ENCODE results near the gene BPIFB6.
"Not testable (repeated sequence)": the region's sequence is repeated elsewhere in the genome, so short reads cannot be mapped to it uniquely, and the experiment has no call there.

The BPIFB6 gene

DNA sequence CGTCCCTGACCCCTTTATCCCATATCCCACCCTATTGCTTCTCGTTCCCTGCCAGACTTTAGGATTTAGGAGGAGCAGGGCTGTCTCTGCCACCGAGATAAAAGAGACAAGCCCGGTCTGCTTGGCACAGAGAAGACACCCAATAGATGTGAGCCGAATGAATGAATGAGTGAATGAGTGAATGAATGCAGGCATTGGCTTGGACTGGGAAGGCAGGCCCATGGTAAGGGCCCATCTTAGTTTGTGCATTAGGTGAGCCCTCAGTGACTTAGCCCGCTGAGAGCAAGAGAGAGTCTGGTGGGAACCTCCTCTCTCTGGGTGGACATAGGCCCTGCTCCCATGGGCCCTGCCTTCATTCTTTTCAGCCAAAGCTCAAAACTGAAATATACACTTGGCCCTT, 879 bp upstream of the BPIFB6 start:
- DNase-seq (ENCODE audit: low read depth) = no peak

DNA sequence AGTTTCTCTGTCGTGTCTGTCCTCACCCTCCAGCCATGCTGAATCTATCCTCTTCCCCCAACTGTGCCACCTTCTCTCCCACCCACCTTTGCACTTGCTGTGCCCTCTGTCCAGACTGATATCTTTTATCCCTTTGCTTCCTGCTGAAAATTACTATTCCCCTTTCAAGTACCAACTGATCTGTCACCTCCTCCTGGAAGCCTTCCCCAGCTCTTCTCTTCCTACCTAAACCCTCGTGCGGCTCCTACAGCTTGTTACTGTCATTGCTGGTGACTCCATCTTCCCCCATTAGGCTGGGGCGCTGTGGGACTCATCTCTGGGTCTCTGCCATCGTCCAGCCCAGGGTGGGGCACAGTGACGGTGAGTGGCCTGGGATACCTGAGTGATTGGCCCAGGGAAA, 1.1 kb downstream of the BPIFB6 start:
- DNase-seq (ENCODE audit: low read depth) = no peak

DNA sequence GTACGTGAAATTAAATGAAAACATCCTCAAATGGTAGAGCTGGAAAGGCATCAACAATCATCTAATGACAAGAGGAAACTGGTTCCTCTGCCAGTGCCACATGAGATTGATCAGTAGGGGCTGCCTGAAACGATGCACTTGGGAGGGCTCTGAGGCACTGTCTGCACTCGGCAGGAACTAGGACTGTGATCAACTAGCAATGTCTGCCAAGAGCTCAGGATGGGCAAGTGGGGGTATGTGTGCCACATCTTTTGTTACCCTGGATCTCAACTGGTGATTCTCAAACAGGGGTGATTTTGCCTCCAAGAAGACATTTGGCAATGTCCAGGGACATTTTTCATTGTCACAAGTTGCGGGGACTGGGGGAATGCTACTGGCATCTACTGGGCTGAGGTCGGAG, 1.9 kb downstream of the BPIFB6 start:
- no peak for DNase-seq (ENCODE audit: low read depth)

DNA sequence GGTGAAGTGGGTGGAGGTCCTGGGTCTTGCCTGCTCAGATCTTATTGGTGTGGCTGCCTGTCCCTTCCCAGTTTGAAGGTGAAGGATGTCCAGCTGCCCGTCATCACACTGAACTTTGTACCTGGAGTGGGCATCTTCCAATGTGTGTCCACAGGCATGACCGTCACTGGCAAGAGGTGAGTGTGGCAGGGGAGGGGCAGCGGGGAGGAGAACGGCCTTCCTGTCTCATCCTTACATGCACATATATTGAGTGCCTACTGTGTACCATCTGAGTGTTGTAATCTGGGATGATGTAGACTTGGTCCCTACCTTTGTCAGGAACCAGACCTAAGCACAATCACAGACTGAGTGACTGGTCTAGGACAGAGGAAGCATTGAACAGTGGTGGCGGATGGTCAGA, 2.7 kb downstream of the BPIFB6 start:
- no peak for DNase-seq (ENCODE audit: low read depth)

- no peak for DNase-seq (ENCODE audit: low read depth)
Measured at GRCh38 chr20:33034901-33035492, 3.5 kb downstream of the BPIFB6 start.

DNA sequence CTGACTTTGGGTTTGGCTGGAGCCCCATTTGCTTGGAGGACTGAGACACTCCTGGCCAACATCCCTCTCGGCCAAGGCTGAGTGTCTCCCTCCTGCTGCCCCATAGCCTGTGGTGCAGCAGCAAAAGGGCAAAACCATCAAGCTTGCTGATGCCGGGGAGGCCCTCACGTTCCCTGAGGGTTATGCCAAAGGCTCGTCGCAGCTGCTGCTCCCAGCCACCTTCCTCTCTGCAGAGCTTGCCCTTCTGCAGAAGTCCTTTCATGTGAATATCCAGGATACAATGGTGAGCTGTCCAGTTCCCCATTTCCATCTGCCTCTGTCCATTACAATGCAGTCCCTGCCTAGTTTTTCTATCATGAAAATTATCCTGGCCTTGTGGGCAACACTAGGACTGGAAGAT, 6.0 kb downstream of the BPIFB6 start:
- DNase-seq (ENCODE audit: low read depth) = no peak

DNA sequence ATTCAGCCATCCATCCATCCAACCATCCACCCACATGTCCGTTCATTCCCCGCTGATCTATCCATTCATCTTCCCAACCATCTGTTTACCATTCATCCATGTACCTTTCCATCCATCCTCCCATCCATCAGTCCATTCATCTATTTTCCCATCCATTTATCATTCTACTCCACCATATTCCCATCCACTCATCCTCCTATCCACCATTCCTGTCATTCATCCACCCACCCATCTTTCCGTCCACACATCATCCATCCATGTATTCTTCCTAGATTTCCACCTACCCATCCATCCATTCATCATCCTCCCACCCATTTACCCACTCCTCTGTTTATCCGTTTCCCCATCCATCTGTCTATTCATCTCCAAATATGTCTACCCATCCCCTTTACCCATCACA, 6.8 kb downstream of the BPIFB6 start:
- no peak for DNase-seq (ENCODE audit: low read depth)

DNA sequence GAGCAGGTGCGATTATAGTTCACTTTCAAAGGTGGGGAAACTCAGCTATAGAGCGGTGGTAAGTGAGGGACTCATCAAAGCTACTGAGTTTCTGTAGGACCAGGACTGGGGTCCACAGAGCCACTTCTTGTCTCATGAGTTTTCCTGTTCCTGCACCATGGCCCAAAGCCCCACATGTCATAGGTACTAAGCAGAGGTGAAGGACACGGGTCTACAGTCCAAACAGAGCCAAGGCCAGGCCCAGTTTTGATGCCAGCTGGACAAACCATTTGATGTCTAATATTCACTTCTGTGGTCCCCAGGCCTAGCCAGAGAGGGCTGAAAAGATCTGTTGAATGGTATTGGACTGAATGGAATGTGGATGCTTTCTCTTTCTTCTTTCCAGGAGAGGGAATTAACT, 11.0 kb downstream of the BPIFB6 start:
- no peak for DNase-seq (ENCODE audit: low read depth)

GRCh38 chr20:33042983-33043730, 11.7 kb downstream of the BPIFB6 start:
- no peak for DNase-seq (ENCODE audit: low read depth)

- no peak for DNase-seq (ENCODE audit: low read depth)
Measured at GRCh38 chr20:33043731-33044181, 12.3 kb downstream of the BPIFB6 start.

DNA sequence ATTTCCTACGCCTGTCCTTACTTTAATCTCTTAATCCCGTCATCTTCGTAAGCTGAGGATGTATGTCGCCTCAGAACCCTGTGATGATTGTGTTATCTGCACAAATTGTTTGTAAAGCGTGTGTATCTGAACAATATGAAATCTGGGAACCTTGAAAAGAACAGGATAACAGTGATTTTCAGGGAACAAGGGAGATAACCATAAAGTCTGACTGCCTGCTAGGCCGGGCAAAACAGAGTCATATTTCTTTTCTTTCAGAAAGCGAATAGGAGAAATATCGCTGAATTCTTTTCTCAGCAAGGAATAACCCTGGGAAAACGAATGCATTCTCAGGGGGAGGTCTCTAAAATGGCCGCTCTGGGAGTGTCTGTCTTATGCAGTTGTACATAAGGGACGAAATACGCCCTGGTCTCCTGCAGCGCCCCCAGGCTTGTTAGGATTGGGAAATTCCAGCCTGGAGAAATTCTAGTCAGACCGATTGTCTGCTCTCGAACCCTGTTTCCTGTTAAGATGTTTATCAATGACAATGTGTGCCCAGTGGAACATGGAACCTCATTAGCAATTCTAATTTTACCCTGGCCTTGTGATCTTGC, 13.8 kb downstream of the BPIFB6 start:
- not testable (repeated sequence) for DNase-seq (ENCODE audit: low read depth)

DNA sequence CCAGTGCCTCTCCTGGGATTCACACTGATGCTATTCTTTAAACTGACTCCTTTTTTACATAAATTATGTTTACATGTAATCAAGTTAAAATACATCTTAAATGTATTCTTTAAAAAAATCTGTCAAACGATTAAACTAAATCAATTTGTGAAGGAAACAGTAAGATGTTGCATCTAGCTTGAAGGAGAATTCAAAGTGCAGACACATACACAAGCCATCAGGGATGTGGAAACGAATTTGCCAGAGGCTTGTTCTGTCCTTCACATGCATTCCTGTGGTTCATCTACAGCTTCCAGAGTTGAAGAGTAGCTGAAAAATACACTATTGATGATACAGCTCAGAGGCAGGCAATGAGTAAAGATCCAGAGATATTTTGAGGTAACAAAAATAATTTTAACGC, 15.0 kb downstream of the BPIFB6 start:
- DNase-seq (ENCODE audit: low read depth) = no peak

- no peak for DNase-seq (ENCODE audit: low read depth)
Measured at GRCh38 chr20:33051333-33051732, 19.9 kb downstream of the BPIFB6 start.

- no peak for DNase-seq (ENCODE audit: low read depth)
Measured at GRCh38 chr20:33053291-33054106, 22.1 kb downstream of the BPIFB6 start, which contains the start of gene BPIFB3. TSS of gene BPIFB3 (plus strand) at chr20:33053903. CDS start at chr20:33055436, 1,533 bp downstream.

DNA sequence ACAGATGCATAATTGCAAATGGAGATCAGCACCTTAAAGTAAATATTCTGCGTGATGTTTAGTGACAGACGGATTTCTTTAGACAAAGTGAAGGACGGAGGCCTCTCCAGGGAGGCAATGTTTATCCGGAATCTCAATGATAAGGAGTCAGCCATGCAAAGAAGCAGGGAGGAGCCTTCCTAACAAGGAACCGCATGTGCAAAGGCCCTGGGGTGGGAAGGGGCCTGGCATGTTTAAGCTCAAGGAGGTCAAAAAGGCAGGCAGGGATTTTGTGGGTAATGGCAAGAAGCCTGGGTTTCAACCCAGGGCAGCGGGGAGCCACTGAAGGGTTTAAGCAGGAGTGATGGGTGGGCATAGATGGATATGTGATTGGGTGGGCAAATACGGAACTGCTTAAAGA, 22.9 kb downstream of the BPIFB6 start:
- DNase-seq (ENCODE audit: low read depth) = no peak

GRCh38 chr20:33054791-33055190, 23.3 kb downstream of the BPIFB6 start:
- DNase-seq (ENCODE audit: low read depth) = no peak

DNA sequence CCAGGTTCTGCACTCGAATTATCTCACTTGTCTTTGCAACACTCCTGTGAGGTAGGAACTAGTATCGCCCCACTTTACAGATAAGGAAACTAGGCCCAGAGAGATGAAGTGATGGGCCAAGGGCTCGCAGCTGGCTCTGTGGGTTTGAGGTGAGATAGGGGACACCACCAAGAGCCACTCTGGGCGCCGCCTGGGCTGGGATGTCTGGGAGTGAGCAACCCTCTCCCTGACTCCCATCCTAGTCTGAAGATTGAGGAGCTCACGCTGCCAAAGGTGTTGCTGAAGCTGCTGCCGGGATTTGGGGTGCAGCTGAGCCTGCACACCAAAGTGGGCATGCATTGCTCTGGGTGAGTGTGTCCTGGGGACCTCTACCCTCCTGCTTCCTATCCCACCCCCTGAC, 27.7 kb downstream of the BPIFB6 start:
- DNase-seq (ENCODE audit: low read depth) = no peak

- no peak for DNase-seq (ENCODE audit: low read depth)
Measured at GRCh38 chr20:33059741-33060390, 28.4 kb downstream of the BPIFB6 start.

- DNase-seq (ENCODE audit: low read depth) = no peak
Measured at GRCh38 chr20:33061658-33062028, 30.2 kb downstream of the BPIFB6 start.

DNA sequence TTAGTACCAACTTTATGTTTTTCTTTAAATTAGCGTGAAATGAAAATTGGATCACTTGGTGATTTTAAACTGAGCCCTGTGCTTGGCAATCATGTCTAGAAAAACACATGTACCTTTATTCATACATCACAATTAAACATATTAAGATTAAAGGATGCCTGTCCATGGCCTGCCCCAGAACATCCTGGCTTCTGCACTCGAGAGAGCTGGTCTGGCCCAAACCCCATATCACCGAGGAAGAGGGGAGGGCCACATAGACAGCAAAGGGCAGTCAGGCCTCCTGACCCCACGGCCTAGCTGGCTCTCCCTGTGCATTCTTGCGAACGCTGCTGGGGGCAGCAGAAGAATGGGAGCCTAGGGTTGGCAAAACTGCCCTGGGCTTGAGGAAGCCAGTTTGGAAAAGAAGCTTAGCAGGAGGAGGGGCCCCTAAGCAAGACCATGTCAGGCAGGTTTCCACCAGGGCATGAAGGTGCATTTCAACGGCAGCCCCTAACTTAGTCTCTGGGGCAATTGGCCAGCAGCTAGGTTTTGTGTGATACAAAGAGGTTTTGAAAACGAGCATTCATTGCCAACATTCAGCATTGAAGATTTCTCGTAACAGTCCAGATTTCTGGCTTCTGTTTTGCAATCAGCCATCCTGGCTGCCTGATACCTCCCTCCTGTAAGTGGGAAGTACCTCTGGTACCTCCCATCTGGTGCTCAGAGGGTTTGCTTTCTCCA, 30.8 kb downstream of the BPIFB6 start:
- no peak for DNase-seq (ENCODE audit: low read depth)

GRCh38 chr20:33062825-33063149, 31.3 kb downstream of the BPIFB6 start:
- no peak for DNase-seq (ENCODE audit: low read depth)

GRCh38 chr20:33063271-33063670, 31.8 kb downstream of the BPIFB6 start:
- DNase-seq (ENCODE audit: low read depth) = no peak
